SK-N-SH treated with all-trans-retinoic acid at 6 μM for 48 hours (cell line): ENCODE measurements around the gene USHBP1.

ENCODE experiments used
- ATAC-seq: fragments of 200-7000 bp; cut with Tn5 transposase; 3 replicates; pipeline ENCODE4 v1.9.1; 2020; ENCODE audit warnings: mild to moderate bottlenecking, moderate library complexity
- CSDC2 ChIP-seq: fragments of 250-450 bp; sonication (Bioruptor Pico); IDR thresholded peaks from 2 replicates; pipeline ENCODE4 v1.5.0; 2020; ENCODE audit warnings: mild to moderate bottlenecking, moderate library complexity
- CSRNP3 ChIP-seq: fragments of 250-450 bp; sonication (Bioruptor Pico); IDR thresholded peaks from 2 replicates; pipeline ENCODE4 v1.5.1; 2021; ENCODE audit warnings: mild to moderate bottlenecking, moderate library complexity
- ESRRG ChIP-seq: fragments of 250-450 bp; sonication (Bioruptor Pico); IDR thresholded peaks from 2 replicates; pipeline ENCODE4 v1.6.1; 2021; ENCODE audit warnings: mild to moderate bottlenecking
- GLIS3 ChIP-seq: fragments of 250-450 bp; sonication (Bioruptor Pico); IDR thresholded peaks from 2 replicates; pipeline ENCODE4 v1.5.0; 2020; ENCODE audit warnings: mild to moderate bottlenecking, moderate library complexity
- PATZ1 ChIP-seq: fragments of 250-450 bp; sonication (Bioruptor Pico); IDR thresholded peaks from 2 replicates; pipeline ENCODE4 v1.8.0; 2020; ENCODE audit warnings: mild to moderate bottlenecking, moderate library complexity, borderline replicate concordance
- POU6F1 ChIP-seq: fragments of 250-450 bp; sonication (Bioruptor Pico); IDR thresholded peaks from 2 replicates; pipeline ENCODE4 v1.8.0; 2021; ENCODE audit warnings: low read depth, mild to moderate bottlenecking, moderate library complexity, borderline replicate concordance
- TCF4 ChIP-seq: fragments of 250-450 bp; sonication (Bioruptor Pico); IDR thresholded peaks from 2 replicates; pipeline ENCODE4 v1.8.0; 2021; ENCODE audit warnings: mild to moderate bottlenecking, moderate library complexity, borderline replicate concordance
- TSHZ2 ChIP-seq: fragments of 250-450 bp; sonication (Bioruptor Pico); IDR thresholded peaks from 2 replicates; pipeline ENCODE4 v1.5.0; 2020; ENCODE audit warnings: mild to moderate bottlenecking, moderate library complexity
- ZC3H10 ChIP-seq: fragments of 250-450 bp; sonication (Bioruptor Pico); IDR thresholded peaks from 2 replicates; pipeline ENCODE4 v1.5.1; 2021; ENCODE audit warnings: mild to moderate bottlenecking, moderate library complexity
- ZFP3 ChIP-seq: fragments of 250-450 bp; sonication (Bioruptor Pico); IDR thresholded peaks from 2 replicates; pipeline ENCODE4 v1.5.0; 2020; ENCODE audit warnings: mild to moderate bottlenecking, moderate library complexity
- ZFP30 ChIP-seq: fragments of 450-650 bp; formaldehyde crosslinking; IDR thresholded peaks from 2 replicates; pipeline ENCODE4 v1.5.0; 2022; ENCODE audit warnings: mild to moderate bottlenecking, moderate library complexity
- ZNF70 ChIP-seq: fragments of 450-650 bp; formaldehyde crosslinking; IDR thresholded peaks from 2 replicates; pipeline ENCODE4 v1.5.0; 2020; ENCODE audit warnings: mild to moderate bottlenecking, moderate library complexity
- ZNF8 ChIP-seq: fragments of 450-650 bp; formaldehyde crosslinking; IDR thresholded peaks from 2 replicates; pipeline ENCODE4 v1.5.0; 2020; ENCODE audit warnings: mild to moderate bottlenecking, moderate library complexity

USHBP1 gene

GRCh38 chr19:17254636-17255035, 9.9 kb downstream of the USHBP1 start (continued):
- TF ChIP-seq TSHZ2 (CRISPR knock-in tag) (no peak), PATZ1 (CRISPR knock-in tag) (no peak), ZC3H10 (CRISPR knock-in tag) (no peak), CSDC2 (no peak), GLIS3 (CRISPR knock-in tag) (no peak), ZNF70 (CRISPR knock-in tag) (no peak), ZFP30 (CRISPR knock-in tag) (no peak), ZNF8 (no peak), ZFP3 (CRISPR knock-in tag) (no peak)

GRCh38 chr19:17249887-17250548, 14.5 kb downstream of the USHBP1 start:
- no peak for TF ChIP-seq ESRRG (CRISPR knock-in tag)
- no peak for TF ChIP-seq POU6F1 (CRISPR knock-in tag)
- no peak for TF ChIP-seq GLIS3 (CRISPR knock-in tag)
- no peak for ATAC-seq

GRCh38 chr19:17248011-17248776, 16.4 kb downstream of the USHBP1 start:
- no peak for ATAC-seq
- TF ChIP-seq CSDC2 (no peak), PATZ1 (CRISPR knock-in tag) (no peak)
- TF ChIP-seq, all 23 proteins: peak for 0

GRCh38 chr19:17246681-17247425, 17.7 kb downstream of the USHBP1 start:
- TF ChIP-seq TCF4 (CRISPR knock-in tag): peak; percentile 84; the same call in 1 of the 2 replicates
- 0 out of 2 replicates have a peak, but pooled peaks have one; percentile 16 for TF ChIP-seq CSRNP3
- TF ChIP-seq GLIS3 (CRISPR knock-in tag): no peak
- TF ChIP-seq, all 23 proteins: peak for 2
- ATAC-seq: peak; percentile 56
